HG03095 (cell line): Measurements from ENCODE around the gene INTS6L.
"Not testable (repeated sequence)": the region's sequence is repeated elsewhere in the genome, so short reads cannot be mapped to it uniquely, and the experiment has no call there.

Experiments used
- ATAC-seq: cut with Tn5 transposase; IDR thresholded peaks from one replicate; pipeline ENCODE4 v1.9.1; 2021; ENCODE audit warnings: moderate library complexity; ENCODE audit not compliant: unreplicated experiment

Gene INTS6L

DNA sequence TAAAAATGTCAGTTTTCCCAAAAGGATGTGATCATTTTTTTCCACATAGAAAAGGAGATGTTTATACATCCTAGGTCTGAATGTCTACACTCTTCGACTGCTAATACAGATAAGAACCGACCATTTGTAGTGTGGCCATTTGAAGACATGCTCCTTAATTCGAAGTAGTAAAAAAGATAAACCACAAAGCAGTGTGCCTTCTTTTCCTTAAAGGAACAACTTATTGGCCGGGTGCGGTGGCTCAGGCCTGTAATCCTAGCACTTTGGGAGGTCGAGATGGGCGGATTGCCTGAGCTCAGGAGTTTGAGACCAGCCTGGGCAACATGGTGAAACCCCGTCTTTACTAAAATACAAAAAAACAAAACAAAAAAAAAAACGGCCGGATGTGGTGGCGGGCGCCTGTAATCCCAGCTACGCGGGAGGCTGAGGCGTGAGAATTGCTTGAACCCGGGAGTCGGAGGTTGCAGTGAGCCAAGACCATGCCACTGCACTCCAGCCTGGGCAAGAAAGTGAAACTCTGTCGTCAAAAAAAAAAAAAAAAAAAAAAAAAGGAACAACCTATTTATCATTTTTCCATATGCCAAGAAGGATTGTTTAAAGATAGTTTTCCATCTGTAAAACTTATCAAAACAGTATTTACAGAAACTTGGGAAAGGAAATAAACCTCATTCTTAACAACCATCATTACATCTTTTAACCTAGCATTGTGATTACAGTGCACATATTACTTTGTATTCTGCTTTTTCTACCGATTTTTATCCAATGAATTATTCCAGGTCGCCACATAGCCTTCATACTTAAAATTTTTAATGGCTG is 2.6 kb downstream of the INTS6L start:
- ATAC-seq, result no peak

DNA sequence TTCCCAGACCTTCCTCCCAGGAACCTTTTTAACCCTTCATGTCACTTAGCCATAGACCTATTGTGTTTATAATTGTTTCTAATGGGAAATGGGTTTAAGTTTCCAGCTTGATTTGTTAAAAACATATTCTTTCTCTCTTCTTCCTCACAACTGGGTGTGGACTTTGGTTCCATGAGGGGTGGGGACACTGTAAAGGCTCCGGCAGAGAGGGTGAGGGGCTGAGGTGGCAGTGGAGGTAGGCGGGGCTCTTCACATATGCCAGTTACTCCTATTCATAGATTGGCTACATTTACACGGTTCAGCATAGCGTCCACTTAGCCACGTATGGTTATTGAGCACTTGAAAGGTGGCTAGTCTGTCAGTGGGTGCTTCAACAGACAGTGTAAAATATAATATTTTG is 7.8 kb downstream of the INTS6L start:
- no peak for ATAC-seq

DNA sequence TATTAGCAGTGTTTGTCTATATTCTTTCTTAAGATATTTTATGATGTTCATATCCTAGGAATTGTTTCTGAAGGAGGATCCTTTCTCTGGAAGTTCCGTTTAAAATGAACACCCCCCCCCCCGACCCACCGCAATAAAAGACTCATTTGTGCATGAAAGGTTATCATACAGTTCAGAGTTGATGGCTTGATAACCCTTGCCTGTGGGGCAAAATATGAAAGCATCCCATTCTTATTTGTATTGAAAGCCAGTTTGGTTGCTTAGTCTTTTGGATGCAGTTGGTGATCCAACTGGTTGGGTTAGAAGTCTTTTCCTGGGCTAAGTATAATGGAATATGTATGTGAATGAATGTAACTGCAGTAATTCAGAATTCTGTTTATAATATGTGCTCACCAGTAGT is 8.3 kb downstream of the INTS6L start:
- ATAC-seq, result no peak

DNA sequence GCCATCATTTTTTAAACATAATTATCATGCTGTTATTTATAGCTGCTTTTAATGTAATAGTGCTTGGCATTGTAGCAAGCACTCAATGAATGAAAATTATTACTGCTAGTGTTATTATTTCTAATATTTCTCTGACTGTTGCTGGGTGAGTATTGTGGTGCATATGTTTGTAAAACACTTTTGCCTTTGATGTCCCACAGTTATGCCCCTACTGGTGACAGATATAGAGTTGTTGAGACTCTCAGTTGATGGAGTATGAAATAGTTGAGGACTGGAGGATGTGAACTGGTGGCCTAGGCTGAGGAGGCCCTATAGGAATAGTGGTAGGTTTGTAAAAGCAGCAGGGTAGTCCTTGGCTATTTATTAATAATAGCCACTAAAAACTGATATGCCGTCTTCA is 9.6 kb downstream of the INTS6L start:
- no peak for ATAC-seq

DNA sequence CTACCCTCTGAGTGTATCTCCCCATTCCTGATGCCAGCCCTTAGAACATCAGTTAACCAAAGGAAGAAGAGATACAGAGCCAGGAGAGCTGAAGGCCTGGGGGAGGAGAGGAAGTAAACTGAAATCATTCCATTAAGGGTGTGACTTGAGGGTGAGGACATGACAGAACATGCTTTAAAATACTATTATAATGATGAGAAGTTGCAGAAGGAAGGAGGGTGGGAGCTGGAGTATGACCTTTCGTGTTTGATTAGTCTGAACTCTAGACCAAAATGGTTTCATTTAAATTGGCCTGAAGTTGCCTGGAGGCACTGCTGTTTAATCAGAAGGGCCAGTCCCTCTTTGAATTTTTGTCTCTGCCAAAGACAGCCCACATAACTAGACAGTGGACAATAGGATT is 11.4 kb downstream of the INTS6L start:
- no peak for ATAC-seq

DNA sequence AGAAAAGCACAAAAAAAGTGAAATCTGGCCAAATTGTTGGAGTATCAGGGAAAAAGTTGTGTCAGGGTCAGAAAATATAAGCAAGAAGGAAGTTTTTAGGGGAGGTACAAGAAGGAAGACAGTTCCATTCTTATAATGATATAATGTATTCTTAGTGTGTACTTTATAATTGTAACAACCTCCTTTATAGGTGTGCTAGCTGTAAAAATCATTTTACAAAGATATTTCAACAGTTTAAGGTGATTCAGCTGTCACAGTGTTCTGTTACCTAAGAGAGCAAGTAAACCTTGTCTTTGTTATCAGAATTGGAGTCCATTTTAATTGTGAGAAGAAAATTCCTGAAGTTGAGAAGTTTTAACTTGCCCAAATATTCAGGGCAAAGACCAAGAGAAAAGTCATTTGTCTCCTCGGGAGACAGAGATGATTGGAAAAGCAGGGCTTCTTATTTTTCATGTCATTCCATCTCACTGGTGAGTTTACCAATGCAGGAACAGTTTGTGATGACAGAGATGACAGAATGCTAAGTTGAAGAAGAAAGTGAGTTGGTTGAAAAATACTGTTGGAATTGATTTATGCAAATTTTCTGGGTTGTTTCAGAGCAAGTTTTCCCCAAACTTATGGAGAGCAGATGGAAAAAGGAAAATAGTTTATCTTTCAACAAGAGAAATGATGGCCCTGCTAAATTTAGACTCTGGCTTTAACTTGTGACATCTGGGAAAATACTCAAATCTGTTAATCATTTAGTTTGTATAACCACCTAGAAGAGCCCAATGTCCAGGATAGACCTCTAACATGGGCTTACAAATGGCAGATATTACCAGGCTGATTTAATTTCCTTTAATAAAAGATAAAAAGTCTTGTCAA is 14.8 kb downstream of the INTS6L start:
- no peak for ATAC-seq

DNA sequence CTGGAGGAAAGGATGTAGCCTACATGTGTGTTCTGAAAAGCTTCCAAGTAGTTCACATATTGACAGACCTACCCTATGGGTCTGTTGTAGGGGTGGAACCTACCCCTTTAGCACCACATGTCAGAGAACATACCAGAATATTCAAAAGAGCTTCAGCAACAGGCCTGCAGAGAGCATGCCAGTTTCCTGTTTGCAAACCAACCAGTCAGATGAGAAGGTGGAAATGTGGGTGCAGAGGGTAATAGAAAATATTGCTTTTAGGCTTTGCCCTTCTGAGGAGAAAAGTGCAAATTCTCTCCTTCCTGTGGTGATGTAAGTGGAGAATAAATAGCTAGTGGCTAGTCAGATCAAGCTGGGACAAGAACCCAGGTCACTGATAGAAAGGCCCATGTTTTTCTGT is 16.4 kb downstream of the INTS6L start:
- ATAC-seq, result no peak

DNA sequence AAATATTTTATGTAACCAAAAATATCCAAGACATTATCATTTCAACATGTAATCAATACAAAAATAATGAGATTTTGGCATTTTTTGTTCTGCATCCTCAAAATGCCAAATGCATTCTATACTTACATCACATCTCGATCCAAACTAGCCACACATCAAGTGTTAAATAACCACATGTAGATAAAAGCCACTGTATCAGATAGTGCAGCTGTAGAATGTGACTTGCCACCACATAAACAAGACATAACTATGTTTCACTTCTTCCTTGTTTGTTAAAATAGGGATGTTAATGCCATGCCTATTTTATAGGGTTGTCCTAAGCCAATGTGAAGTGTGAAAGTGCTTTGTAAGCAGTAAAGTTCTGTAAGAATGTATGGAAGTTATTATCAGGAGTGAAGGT is 20.9 kb downstream of the INTS6L start:
- no peak for ATAC-seq

DNA sequence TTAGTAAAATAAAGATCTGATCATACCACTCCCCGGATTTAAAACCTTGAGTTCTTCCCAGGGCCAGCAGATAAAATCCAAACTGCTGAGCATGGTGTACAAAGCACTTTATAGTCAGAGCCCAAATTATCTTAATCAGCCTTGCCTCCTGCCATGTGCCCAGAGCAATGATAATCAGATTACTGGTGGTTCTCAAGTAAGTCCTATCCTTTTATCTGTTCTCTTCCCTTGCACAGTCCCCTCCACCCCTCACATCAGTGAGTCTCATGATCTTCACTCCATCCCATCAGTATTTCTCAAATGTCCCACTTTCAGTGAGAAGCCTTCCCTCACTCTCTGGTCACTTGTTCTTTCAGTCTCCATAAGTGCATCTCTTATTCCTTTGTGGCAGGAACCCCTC is 22.7 kb downstream of the INTS6L start:
- no peak for ATAC-seq

DNA sequence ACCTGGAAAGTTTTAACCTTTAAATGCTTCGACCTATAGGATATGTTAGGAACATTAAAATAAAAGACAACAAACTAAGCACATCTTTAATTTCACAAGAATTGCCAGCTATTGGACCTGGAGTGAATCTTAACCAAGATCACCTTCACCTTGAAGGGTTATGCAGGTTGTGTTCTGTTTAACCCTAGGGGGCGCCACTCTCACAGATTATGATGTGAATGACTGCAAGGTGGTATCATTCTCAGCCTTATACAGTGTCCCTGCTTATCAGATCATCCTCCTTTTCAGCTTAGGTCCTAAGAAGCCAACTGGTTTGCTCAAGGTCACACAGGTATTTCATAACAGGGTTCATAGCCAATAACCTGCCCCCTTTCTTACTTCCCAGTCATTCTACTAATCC is 23.5 kb downstream of the INTS6L start:
- ATAC-seq, result no peak

DNA sequence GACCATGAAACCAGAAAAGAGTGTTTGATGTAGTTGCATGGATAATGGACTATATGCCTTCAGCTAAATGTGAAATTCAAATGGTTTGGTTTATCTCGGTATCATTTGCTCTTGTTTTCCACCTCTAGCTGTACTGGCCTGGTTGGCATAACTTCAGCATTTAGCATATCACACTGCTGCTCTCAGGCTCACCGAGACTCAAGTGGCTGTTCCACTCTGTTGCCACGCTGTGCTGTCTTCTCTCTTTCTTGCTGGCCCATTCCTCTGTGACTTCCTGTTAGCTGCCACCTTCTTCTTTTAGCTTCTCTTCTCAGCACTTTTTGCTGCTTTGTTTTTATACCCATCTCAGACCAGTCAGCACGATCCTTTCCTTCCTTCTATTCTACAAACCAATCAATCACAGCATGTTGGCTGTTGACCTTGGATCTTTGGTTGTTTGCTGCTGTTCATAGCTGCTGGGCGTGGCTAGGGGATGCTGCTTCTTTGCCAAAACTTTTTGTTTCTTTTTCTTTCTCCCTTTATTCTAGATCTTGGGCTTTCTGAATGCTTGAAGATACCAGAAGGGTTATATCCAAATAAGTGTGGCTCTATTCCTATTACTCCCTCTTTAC is 24.0 kb downstream of the INTS6L start:
- no peak for ATAC-seq

DNA sequence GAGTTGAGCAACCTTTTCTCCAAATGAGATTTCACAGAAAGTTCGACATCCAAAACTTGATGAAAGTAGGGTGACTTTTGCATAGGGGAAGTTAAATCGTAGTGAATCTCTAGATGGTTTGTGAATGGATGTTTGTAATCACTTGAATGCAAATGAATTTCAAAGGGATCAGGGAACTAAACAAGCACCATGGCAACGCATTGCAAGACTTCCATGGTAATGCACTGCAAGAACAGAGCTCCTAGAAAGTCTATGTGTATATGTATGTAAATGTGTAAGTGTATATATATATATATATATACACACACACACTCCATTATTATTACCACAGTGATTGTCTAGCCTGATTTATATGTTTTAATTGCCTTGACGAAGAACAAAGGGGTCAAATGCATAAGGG is 27.3 kb downstream of the INTS6L start:
- ATAC-seq, result no peak

DNA sequence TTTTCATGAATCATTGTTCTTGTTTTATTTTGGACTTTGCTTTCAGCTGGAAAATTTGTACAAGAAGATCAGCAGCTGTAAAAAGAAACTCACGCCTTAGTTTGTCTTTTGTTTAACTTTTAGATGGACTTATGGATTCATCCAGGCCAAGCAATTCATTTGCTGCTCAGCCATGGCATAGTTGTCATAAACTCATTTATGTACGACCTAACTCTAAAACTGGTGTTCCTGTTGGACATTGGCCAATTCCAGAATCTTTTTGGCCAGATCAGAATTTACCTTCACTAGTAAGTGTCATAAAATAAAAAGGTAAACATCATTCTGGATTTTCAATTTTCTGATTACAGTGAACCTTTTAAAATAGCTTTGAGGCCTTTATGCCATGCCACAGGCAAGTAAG is 29.1 kb downstream of the INTS6L start:
- no peak for ATAC-seq

DNA sequence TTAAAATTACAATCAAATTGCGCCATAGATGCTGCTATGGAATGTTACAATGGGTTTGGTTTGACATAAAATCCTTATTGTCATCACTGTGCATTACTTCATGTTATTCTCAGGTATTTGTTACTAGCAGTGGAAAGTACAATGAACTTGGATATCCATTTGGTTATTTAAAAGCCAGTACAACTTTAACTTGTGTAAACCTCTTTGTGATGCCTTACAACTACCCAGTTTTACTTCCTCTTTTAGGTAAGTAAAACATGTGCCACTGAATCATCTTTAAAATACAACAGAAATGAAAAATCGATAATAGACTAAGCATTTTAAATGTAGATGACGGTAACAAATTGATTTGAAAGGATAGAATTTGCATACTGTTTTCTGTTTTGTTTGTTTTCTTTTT is 35.6 kb downstream of the INTS6L start:
- ATAC-seq, result peak; percentile 83

DNA sequence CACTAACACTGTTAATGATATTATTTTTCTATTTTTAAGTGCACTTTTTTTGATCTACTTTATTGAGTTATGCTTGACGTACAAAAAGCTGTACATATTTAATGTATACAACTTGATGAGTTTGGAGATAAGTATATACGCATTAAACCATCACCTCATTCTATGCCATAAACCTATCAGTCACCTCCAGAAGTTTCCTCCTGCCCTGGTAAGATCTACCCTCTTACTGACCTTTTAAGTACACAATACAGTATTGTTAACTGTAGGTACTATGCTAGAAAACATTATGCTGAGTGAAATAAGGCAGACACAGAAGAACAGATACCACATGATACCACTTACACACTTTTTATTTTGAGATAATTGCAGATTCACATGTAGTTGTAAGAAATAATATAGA is 36.9 kb downstream of the INTS6L start:
- ATAC-seq, result no peak

DNA sequence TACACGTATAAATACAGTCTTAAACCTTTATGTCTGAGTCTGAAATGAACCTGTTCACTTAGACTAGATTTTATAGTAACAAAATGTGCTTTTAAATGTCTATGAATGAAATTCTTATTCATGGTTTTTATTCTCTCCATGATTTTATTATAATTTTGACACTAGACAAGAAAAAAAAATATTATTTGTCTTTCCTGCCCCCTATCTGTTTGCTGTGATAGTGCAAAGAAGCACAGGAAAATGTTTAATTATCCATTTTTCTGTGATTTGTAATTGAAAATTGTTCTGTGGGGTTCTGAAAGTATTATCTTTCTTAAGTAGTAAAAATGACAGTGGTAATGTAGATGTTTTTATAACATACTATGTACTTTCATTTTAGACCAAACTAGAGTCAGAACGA is 52.0 kb downstream of the INTS6L start:
- ATAC-seq, result no peak

DNA sequence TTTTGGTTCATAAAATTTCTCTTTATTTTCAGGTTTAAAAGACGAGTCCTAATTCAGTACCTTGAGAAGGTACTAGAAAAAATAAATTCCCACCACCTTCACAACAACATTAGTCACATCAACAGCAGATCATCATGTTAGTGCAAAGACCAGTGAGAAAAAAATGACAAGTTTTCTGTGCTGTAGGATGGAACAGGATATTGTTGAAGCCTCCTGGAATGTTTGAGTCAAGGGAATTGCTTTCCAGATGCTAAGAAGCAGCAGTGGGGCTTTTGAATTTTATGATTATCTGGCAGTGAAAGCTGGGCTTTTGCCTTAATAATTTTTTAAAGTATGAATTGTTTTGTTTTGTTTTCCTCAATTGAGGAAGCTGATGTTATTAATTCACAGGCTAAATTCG is 61.0 kb downstream of the INTS6L start:
- ATAC-seq, result no peak

DNA sequence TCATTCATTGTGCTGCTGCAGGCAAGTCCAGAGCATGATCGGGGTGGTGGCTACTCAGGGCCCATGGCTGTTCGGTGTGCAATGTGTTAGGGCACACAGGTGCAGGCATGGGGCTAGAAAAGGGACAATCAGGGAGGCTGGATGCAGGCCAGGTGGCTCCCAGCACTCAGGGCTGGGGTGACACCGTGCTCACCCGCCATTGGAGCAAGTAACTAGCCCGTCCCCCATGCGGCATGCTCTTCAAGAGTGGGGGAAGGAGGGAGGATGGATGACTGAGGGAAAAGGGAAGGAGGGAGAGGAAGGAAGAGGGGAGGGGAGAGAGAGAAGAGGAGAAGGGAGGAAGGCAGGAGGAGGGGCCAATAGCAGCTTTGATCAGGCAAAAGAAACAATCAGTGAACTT is 64.7 kb downstream of the INTS6L start:
- no peak for ATAC-seq

DNA sequence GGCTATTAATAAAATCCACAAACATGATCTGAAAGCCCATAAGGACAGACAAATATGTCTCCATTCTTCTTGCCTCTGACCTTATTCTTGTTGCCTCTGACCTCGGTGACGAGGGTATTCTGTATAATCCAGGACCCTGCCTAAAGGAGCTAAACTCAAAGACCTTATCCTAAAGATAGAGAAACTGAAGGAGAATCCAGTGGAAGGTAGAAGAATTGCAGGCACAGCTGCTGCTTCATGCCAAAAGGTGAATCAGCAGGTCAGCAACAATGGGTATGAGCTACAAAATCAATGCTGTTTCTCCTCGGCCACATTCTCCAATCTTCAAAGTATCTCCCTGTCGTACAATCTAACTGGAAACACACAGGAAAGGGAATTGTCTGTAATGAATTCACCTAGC is 71.4 kb downstream of the INTS6L start:
- ATAC-seq, result no peak

DNA sequence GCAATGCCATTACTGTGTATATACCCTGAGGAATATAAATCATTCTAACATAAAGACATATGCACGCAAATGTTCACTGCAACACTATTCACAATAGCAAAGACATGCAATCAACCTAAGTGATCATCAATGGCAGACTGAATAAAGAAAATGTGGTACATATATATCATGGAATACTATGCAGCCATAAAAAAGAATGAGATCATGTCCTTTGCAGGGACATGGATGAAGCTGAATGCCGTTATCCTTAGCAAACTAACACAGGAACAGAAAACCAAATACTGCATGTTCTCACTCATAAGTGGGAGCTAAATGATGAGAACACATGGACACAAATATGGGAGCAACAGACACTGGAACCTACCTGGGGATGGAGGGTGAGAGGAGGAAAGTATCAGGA is 73.6 kb downstream of the INTS6L start:
- not testable (repeated sequence) for ATAC-seq

DNA sequence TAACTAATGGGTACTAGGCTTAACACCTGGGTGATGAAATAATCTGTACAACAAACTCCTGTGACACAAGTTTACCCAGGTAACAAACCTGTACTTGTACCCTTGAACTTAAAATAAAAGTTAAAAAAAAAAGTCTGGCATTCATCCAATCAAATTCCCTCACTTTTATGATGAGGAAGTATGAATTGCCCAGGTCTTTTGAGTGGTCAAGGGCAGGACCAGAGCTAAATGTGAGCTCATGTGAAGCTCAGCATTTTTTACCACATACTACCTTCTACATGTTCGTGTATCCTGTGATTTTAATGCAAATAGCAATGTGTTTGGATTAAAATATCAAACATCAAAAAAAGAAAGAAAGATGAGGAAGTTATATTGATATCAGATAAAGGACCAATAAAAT is 74.0 kb downstream of the INTS6L start:
- not testable (repeated sequence) for ATAC-seq

DNA sequence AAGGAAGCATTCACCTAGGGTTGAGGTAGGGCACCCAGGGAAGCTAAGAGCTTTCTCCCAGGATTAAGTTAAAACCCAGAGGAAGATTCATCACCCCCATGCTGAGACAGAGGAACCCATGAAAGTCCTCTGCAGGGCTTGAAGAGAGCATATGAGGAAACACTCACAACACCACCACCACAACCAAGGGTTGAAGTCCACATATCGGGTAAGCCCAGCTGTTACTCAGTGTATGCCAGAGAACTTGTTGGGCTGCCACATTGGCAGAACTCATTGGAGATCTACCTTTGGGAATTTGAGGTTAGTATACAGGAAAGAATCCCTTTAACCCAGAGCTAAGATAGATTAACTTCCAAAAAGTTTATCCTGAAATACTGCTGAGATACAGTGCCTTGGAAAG is 75.1 kb downstream of the INTS6L start:
- ATAC-seq, result no peak
